NCI-H146 (cell line): Measurements from ENCODE around the gene TRAPPC11.

ENCODE experiments used
- DNase-seq: peaks from one replicate; lab custom pipeline; 2025; lab: John Stamatoyannopoulos, UW

The TRAPPC11 gene

DNA sequence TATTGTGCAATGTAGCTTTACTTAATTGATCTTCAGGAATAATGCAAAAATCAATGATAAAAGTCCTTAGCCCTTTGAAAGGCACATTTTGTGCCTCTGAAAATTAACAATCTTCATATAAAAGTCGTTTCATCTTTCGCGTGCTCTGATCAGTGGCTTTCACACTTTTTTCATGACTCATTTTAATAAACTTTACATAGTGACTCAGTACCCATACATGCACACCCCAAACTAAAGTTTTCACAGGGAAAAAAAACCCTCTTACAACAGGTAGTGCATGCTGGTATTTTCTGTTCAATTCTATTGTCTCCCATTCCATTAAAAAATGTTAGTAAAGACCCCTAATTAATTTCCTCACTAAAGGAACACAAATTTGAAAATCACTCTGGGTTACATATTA, 21.6 kb upstream of the TRAPPC11 start:
- DNase-seq = no peak

DNA sequence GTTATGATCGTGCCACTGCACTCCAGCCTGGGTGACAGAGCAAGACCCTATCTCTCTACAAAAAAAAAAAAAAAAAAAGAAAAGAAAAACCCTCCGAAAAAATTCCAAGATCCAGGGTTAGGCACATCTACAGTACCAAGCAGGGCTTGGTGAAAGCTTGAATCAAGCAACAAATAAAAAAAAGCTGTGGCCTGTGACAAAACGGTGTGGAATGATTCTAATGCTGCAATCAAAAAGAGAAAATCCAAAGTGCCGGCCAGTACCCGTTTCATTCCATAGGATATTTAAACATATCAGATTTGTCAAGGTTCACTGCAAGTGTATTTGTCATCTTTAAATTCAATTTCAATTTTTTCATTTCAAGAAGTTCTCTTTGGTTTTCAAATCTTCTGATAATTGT, 20.7 kb upstream of the TRAPPC11 start:
- DNase-seq = no peak

DNA sequence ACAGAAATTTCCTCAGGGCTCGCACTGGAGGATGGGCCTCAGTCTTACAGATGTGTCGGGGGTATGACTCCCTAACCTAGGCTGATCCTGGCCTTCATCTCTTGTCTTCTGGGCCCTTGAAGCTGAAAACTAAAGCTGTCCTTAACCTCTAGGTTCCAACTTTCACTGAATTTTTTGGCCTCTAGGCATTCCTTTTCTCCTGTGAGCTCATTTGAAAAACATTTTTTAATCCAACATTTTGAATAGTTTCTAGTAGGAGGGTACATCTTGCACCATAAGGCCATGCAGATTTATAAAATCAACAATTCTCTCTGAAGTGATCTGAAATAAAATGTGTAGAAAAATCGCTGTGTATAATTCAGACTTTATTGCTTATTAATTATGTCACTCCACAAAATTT, 19.8 kb upstream of the TRAPPC11 start:
- DNase-seq = no peak

DNA sequence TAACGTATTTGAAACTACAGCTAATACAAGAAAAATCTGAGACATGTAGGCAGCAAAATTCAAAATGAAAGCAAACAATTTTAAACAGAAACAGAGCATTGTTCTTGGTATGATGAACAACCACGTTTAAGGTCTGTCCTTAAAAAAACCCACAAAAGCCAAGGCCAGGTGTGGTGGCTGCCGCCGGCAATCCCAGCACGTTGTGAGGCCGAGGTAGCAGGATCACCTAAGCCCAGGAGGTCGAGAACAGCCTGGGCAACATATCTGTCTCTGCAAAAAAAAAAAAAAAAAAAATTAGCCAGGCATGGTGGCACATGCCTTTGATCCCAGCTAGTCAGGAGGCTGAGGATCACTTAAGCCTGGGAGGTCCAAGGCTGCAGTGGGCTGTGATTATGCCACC, 13.8 kb upstream of the TRAPPC11 start:
- no peak for DNase-seq

DNA sequence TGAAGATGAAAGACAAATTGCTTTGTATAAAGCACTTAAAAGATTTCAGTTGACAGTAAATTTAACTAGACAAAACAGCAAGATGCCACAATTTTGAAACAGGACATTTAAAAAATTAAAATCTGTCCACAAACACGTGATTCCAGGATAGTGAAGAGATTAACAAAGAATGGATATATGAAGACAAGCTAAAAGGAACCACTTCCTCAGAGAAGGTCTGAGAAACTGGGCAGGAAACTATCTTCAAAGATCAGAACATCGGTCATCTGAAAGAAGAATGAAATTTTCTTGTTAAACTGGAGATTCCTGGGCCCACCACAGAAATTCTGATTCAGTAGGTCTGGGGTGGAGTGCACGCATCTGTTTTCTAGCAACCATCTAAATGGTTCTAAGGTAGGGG, 1.5 kb upstream of the TRAPPC11 start:
- no peak for DNase-seq

DNA sequence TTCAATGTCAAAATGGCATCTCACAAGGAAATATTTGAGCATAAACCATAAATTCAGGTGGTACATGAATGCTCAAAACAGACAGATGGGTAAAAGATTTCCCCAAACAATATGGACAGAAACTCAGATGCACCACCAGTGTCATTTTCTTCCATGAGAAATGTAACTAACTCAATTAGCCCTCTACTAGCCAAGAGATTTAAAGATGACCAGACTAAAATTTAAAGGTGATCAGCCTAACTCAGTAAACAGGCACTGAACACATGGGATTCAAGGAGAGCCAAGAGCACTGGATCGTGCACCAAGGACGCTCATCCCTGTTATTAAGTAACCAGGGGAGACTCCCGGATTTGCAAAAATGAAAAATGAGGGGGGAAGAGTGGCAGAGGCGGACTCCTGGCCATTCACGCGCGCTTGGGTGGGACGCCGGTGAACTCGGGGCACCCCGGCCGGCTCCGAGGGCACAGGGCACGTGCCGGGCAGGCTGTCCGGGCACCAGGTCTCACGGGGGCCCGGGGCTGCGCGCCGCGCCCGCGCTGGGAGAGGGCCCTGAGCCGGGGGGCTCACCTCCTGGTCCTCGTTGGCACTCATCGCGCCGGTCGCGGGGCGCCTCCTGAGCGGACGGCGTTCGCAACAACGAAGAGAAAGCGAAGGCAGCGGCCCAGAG, 598 bp upstream of the TRAPPC11 start:
- peak; percentile 34 for DNase-seq

DNA sequence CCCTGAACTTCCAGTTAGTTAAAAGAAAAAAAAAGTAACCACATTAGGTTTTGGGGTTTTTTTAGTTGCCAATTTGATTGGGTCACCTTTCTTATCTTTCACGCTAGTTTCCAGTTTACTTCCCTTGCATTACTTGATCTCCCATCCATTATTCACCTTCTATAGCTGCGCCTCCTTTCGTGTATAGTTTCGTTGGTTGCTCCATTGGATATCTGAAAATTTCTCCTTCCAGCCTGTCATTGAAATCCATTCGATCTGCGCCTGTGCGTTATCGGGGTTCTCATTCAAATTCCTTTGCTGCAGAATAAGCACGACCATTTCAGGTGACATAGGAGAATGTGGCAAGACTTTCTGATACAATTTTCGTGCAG, 764 bp downstream of the TRAPPC11 start:
- DNase-seq = peak; percentile 15

DNA sequence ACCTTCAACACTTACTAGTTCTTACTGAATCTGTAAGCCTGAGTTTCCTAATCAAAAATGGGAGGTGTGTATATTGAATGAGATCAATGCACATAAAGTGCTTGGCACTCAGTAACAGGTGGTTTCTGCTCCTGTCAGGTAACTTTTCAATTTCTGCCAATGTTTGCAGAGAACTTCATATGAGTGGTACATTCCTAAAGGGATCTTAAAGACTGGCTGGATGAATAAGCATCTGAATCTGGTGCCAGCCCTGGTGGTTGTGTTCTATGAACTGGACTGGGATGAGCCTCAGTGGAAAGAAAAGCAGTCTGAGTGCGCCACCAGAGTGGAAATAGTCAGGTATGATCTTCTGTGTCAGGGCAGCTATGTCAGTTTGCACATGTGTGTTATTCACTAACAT, 7.0 kb downstream of the TRAPPC11 start:
- no peak for DNase-seq

DNA sequence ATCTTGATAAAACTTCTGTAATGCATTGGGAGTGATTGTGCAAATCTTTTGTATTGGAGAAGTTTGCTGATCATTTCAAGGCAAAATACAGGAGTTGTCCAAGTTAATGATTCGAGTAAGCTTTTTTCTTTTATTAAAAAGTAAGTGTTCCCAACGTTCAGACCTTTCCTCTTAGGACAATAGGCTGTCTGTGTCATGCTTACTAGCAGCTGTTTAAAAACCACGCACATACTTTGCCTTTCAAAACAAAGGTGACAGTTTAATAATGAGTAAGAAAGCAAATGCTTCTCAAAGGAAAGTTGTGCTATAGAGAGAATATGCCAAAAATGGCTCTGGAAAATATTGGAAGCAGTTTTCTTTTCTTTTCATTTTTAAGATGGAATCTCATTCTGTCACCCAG, 11.2 kb downstream of the TRAPPC11 start:
- no peak for DNase-seq

DNA sequence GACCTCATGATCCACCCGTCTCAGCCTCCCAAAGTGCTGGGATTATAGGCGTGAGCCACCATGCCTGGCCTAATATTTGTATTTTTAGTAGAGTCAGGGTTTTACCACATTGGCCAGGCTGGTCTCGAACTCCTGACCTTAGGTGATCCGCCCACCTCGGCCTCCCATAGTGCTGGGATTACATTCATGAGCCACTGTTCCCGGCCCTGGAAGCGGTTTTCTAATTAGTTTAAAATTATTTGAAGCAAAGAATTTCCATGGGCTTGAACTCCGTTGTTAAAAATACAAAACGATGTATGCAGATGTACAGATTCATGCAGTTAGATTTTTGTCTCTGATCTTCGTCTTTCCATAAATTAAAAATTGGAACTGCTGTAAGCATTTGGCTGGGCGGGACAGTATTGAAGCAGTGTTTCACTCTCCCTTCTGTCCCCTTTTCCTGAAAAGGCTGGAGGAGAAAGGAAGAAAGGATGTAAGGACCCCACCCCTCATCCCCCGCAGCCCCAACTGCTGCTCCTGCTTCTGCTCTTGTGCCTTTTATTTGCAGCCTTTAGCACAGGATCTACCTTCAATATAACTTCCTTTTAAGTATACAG, 12.0 kb downstream of the TRAPPC11 start:
- no peak for DNase-seq

DNA sequence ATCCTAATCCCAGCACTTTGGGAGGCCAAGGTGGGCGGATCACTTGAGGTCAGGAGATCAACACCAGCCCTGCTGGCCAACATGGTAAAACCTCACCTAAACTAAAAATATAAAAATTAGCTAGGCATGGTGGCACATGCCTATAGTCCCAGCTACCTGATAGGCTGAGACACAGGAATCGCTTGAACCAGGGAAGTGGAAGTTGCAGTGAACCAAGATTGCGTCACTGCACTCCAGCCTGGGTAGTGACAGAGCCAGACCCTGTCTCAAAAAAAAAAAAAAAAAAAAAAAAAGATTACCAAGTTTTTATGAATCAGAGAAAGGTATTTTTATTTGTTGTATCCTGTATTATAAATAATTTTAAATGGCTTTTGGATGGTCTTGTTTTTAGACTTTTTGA, 15.1 kb downstream of the TRAPPC11 start:
- no peak for DNase-seq

DNA sequence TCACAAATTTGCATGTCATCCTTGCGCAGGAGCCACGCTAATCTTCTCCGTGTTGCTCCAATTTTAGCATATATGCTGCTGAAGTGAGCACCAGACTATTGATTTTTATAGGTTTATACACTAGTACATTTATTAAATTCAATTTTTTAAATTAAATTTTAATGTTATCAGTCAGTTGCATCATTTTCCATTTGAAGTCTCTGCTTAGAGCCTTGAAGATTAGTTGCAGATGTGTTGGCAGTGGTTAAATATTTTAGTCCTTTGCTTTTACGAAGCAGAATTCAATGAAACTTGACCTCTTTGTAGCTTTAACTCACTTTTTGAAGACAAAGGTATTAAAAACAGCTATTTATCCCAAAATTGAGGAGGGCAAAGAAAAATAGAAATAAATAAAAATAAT, 16.5 kb downstream of the TRAPPC11 start:
- DNase-seq = no peak

DNA sequence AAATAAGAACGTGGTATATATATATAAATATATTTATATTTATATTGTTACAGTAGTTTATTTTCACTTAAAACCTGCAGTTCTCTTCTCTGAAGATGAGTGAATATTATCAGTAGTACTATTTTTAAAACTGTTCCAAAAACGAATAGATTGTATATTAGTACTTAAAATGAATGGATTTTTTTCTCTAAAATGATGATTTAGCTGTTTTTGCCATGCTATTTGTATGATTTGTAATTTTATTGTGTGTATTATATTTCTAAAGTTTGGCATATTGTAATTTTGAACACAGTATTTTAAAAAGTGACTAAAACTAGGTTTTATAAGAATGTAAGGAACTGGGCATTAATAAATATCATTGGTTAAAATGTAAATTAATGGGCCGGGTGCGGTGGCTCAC, 22.0 kb downstream of the TRAPPC11 start:
- no peak for DNase-seq

DNA sequence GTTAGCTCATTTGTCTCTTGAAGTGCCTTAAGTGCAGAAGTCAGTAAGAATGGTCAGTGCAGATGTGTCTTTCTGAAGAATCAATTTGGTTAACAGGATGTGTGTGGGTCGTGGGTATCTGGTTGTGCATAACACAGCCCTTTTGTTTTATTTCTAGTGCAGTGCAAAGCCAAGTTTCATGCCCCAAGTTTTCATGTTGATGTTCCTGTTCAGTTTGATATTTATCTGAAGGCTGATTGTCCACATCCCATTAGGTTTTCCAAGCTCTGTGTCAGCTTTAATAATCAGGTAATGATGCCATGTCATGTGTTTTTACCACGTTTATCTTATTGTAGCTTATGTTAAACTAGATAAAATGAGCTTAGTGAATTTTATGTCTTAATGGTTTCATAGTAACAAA, 27.4 kb downstream of the TRAPPC11 start:
- no peak for DNase-seq

DNA sequence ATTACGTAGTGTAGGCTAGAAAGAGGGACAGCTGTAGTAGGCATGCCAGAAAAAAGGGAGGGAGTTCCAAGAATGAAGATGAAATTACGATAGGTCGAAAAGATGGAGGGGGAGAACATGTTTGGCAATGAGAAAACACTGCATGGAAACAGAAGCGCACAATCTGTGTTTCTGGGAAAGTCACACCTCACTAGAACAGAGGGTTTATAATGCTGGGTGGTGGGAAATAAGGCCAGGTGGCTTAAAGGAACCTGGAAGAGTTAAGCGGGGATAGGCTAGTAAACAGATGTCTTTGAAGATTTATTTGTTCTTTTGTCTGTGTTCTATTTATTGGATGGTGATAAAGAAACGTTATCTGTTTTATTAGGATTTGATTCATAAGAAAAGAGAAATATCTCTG, 29.1 kb downstream of the TRAPPC11 start:
- DNase-seq = no peak

DNA sequence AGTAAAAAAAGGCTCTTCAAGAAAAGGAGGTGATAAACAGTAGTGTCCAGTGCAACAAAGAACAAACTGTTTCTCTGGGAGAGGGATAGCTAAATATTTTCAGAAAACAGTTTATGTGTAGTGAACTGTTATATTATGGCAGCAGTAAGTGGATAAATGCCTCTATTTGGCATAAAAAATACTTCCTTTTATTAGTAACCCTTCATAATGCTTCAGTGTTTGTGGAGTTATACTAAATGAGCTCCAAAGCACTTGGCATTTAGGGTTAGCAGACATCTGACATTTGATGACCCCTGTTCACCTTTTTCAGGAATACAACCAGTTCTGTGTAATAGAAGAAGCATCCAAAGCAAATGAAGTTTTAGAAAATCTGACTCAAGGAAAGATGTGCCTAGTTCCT, 31.9 kb downstream of the TRAPPC11 start:
- no peak for DNase-seq

DNA sequence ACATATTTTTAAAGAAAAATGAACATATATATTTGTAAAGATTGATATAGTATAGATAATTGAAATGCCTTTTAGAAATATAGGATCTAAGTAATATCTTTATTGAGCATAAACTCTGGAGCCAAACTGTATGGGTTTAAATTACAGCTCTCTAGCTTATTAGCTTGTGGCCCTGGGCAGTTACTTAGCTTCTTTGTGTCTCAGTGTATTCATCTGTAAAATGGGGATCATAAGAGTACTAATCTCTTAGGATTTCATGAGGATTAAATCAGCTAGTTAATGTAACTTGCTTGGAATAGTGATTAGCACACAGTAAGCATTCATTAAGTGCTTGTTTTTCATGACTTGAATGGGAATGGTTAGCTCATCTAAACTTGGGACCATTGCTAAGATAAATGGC, 32.8 kb downstream of the TRAPPC11 start:
- no peak for DNase-seq

DNA sequence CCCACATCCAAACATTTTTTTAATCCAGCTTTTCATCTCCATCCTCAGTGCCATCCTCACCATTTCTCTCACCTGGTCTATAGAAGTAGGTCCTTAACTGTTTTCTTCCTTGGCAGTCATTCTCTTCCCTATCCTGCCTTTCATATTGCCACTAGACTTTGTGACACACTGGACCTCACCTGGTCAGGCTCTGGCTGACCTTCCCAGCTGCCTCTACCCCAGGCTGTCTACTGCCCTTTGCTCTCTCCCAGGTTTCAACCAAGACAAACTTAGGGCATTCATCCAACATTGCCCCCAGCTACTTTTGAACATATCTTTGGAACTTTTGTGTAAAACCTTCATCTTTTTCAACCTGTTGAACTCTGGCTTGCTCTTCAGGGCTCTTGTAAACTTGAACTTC, 39.8 kb downstream of the TRAPPC11 start:
- no peak for DNase-seq

DNA sequence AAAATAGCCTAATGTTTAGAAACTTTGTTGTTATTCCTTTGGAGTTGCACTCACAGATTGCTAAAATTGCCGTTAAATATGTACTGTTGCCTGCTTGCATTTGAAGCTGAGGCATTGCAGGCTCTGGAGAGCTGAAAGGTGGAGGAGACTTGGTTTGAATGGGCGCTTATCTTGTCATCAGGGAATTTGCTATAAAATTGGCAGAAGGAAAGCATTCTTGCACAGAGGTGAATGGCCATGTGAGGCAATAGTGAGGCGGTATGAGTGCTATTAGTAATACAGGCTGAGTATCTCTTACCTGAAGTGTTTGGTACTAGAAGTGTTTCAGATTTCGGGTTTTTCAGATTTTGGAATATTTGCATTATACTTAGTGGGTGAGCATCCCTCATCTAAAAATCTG, 41.3 kb downstream of the TRAPPC11 start:
- DNase-seq = no peak

DNA sequence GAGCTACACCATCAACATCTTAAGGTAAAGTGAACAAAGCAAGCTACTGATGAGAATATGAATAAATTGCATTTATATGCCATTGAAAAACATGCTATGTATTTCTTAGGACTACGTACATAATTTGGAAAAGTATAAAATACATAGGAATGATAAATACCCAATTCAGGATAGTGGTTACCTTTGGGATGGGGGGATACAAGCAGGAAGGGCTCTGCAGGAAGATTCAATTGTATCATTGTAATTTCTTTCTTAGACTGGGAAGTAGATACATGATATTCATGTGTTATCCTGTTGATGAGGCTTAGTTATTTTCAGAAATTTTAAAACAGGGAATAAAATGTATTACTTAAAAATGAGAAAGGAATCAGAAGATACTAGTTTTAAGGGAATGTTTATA, 43.4 kb downstream of the TRAPPC11 start:
- DNase-seq = no peak

DNA sequence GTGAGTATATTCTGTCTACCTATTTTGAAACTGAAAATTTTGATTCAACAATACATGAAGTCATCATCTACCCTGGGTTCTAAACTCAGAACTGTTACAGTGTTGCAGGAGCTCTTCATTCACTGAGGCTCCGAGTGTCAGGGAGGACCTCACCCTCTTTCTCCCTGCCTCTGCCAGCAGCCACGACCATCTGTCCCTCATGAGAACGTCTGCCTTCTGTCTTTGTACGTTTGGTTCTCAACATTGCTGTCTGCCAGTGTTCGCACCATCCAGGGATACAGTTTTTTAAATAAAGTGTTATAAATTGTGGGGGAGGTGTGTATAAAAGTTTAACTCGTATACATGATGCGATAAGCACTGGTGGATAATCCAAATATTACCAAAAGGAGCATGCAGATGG, 55.5 kb downstream of the TRAPPC11 start:
- DNase-seq = no peak

DNA sequence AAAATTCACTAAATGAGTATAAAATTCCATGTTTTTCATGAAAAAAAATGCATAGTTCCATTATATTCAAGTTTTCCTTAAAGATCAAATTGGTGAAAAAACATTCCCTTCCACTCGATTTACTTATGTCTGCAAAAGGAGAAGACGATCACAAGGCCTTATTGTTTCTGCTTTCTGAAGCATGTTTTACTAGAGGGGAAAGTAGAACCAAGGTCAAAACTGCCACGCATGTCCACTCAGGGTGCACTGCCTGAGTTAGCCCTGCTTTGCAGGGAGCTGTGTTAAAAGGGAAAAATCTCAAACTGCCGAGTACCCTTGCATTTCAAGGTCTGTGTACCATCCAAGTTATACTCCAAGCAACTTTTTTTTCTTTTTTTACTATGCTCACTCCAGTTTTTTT, 57.2 kb downstream of the TRAPPC11 start:
- no peak for DNase-seq

DNA sequence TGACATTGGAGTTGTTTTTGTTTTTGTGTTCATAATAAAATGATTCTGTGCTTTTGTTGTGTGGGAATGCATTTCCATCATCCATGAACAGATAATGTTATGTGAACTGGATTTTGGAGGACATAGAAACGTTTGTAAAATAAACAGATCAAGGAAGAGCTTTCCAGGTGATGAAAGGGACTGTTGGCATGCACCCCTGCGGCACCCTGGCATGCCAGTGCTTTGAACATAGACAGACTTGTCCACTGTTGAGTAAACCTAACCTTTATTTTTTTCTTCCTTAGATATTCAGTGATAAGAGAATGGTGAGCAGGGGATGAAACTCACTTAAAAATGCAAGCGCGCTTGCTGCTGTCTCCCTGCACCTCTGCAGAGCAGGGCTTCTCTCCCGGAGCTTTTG, 59.8 kb downstream of the TRAPPC11 start:
- no peak for DNase-seq
